NCI-H1694 treated with DMSO at 0.1 percent for 48 hours (cell line): ENCODE data around the gene KCNK7.
"Not testable (repeated sequence)": the region's sequence is repeated elsewhere in the genome, so short reads cannot be mapped to it uniquely, and the experiment has no call there.

Experiments
- DNase-seq: peaks from one replicate; lab custom pipeline; 2025; lab: John Stamatoyannopoulos, UW

KCNK7 gene

DNA sequence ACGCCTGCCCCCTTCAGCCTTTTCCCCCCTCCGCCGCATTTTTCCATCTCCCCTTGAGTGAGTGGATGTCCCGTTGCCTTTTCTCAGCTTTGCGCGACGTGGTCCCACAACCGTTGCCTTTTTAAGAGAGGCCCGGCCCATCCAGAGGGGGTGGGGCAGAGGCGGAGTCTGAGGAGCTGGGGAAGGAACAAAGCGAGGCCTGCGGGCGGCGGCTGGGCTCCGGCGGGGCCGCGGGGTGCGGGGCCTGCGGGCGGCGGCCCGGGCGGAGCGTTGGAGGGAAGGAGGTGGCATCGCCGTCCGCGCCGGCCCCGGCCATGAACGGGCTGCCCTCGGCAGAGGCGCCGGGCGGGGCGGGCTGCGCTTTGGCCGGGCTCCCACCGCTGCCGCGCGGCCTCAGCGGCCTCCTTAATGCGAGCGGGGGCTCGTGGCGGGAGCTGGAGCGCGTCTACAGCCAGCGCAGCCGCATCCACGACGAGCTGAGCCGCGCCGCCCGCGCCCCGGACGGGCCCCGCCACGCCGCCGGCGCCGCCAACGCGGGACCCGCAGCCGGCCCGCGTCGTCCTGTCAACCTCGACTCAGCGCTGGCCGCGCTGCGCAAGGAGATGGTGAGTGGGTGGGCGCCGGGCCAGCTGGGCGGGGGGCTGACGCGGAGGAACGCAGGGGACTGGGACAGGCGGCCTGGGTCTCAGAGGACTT lies 23.1 kb downstream of the KCNK7 start, which contains the start of gene FAM89B:
FAM89B (plus strand) TSS at position 183 of the 696 bp plus-strand sequence; CDS start at position 315, 132 bp downstream.
- peak; percentile 60 for DNase-seq

DNA sequence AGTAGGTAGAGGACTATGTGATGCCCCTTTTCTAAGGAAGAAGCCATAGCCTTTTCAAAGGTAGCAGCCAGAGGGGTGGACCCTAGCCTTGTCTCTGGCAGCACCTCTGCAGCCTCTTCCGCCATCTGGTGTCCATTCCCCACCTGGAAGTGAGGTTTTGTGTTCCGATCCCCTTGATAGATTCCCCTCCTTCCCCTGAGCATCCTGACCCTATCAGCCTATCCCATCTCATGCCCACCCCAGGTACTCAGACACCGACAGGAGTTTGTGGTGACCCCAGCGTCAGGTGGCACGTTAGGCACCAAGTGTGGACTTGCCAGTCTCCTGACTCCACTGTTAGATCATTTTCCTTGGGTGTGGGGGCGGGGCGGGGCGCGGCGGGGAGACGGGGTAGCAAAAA lies 23.7 kb downstream of the KCNK7 start:
- DNase-seq = no peak

DNA sequence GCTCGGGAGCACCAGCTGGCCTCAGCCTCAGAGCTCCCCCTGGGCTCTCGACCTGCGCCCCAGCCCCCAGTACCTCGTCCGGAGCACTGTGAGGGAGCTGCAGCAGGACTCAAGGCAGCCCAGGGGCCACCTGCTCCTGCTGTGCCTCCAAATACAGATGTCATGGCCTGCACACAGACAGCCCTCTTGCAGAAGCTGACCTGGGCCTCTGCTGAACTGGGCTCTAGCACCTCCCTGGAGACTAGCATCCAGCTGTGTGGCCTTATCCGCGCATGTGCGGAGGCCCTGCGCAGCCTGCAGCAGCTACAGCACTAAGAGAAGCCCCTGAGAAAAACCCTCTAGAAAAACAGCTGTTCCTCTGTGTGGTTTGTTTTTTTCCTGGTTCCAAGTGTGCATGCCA lies 24.2 kb downstream of the KCNK7 start:
- no peak for DNase-seq

DNA sequence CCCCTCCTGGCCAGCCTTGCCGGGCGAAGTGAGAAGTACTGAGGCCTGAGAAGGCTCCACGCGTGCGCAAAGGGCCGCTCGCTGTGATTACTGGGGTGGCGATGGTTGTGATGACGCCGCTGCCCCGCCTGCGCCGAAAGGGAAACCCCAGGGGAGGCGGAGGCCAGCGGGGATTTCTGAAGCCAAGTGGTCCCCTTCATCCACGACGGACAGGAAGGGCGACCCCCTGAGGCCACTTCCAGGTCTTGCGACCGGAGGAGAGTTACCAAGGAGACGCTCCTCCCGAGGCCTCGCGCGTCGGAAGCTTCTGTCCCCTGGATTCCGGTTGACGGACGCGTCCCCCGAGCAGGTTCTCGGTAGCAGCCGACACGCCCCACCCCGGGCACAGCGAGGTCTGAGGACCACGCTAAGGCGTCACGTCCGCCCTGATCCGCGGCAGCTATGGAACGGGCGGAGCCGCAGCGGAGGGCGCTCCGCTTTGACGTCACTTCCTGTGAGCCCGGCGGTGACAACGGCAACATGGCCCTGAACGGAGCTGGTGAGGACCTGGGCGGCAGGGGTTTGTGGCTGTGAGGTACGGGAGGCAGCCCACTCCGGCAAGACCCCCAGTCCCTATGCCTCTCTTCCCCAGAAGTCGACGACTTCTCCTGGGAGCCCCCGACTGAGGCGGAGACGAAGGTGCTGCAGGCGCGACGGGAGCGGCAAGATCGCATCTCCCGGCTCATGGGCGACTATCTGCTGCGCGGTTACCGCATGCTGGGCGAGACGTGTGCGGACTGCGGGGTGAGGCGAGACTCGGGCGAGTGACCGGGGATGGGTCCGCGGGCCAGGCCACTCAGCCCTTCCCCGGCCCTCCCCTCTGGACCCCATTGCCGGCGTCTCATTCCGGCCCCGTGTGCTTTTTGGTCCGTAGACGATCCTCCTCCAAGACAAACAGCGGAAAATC lies 25.4 kb downstream of the KCNK7 start, which contains the start of gene ZNRD2:
ZNRD2 (plus strand) TSS at position 505 of the 946 bp plus-strand sequence; CDS start at position 520, 15 bp downstream.
- peak; percentile 90 for DNase-seq

DNA sequence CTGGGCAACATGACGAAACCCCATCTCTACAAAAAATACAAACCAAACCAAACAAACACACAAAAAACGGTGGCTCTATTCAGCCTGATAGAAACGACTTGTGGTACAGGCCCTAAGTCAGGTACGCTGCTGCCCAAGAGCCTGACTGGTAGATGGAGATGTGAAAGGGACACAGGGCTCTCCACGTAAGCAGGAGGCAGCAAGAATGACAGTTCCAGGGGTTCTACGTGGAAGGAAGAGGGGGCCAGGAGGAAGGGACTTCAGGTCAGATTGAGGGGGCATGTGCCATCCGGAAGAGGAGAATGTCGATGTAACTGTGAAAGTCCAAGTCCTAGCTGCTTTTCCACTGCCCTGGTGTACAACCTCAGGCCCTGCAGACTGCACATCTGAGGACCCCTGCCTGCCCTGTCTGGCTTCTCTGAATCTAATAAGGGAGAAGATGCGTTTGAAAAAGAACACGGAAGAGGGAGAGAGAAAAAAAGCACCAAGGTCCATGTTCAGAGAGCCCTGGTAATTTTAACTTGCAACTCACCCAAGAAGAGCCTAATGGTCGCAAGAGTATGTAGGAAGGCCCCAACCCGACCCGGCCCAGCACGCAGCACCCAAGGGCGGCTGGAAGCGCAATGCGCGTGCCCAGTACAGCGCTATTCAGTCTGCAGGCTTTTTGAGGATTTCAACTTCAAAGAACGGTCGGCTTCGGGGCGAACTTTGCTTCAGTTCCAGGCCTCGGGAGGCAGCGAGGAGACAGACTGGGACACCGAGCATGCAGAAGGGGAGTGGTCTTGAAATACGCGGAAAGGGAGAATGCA lies 26.2 kb downstream of the KCNK7 start:
- DNase-seq = no peak

DNA sequence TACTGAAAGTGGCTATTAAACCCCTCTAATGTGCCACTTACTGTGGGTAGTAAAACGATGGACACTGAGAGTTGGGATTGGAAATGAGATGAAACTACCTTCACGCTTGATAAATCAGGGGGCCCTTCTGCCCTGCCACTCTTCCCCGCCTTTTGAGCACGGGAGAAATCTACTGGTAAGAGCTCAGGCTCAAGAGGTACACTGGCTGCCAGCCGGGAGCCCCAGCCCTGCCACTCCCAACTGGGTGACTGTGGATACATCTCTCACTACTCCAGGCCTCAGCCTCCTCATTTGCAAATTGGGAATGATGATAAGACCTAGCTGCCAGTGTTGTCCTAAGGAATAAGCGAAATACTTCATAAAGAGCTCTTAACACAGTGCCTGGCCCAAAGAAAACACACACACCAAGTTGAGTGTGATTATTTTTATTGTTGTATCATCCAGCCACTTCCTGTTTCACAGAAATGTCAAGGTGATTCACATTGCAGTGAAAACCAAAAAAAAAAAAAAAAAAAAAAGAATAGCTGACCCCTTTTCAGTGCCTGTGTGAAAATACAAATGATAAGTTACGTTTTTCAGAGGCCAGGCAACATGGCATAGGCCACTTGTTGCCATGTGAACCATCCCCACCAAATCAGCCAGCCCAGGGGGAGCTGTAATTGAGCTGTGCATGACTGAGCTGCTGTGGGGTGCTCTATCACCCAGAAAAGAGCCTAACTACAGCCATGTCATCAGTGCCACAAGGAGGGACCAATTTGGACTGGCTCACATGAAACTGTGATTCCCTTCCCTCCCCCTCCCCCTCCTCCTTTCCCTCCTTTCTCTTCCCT lies 29.8 kb downstream of the KCNK7 start:
- no peak for DNase-seq

DNA sequence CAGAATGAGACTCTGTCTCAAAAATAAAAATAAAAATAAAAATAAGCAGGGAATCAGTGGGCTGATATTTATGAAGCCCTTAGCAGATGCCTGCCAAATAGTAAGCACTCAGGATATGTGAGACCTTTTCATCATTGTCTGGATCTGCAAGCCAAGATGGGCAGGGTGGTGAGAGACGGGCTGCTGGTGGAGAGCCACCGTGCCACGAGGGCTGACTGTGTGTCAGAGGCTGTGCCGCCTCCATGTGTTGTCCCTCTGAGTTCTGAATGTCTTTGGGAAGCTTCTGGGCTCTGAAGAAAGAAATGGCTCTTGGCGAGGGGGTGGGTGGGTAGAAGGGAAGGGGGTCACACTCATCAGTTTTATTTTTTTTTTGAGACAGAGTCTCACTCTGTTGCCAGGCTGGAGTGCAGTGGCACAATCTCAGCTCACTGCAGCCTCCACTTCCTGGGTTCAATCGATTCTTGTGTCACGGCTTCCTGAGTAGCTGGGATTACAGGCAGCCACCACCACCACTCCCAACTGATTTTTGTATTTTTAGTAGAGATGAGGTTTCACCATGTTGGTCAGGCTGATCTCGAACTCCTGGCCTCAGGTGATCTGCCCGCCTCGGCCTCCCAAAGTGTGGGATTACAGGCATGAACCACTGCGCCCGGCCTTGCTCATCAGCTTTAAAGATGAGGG lies 30.6 kb downstream of the KCNK7 start:
- not testable (repeated sequence) for DNase-seq

DNA sequence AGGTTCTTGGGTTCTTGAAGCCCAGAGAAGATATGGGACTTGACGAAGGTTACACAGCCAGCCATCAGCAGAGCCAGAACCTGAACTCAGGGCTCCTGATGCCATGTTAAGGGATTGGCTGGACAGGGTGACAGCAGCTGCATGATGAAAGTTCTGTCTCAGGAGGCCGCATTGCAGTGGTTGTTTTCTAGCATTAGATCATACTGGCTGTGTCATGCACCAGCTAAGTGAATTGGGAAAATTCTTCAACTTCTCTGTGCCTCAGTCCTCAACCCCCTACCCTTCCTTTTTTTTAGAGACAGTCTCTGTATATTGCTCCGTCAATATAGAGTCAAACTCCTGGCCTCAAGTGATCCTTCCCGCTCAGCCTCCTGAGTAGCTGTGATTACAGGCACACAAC lies 32.0 kb downstream of the KCNK7 start:
- DNase-seq = no peak

DNA sequence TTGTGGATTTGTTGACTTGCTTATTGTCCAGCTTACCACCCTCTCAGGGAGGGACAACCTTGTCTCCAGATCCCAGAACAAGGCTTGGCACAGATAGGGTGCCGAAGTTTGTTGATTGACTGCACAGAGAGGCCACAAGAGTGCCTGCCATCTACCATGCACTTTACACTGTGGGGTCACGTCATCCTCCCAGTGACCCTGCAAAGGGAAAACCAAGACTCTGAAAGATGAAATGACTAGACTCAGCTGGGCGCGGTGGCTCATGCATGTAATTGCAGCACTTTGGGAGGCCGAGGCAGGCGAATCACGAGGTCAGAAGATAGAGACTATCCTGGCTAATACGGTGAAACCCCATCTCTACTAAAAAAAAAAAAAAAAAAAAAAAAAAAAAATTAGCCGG lies 32.8 kb downstream of the KCNK7 start:
- no peak for DNase-seq

DNA sequence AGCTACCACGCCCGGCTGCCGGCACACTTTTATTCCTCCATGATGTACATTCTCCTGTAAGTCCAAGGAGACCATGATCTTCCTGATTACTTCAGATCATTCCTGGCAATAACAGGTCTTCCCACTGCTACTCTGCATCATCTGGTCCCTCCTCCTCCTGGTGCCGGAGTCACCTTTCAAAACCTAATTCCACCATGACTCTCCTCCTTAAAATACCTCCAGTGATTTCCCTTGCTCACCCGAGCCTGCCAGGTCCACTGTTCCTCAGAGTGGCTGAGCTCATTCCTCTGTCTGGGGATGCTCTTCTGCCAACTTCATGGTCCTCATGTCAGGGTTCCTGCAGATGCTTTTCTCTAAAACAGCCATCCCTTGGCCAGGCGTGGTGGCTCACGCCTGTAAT lies 33.6 kb downstream of the KCNK7 start:
- DNase-seq = no peak

DNA sequence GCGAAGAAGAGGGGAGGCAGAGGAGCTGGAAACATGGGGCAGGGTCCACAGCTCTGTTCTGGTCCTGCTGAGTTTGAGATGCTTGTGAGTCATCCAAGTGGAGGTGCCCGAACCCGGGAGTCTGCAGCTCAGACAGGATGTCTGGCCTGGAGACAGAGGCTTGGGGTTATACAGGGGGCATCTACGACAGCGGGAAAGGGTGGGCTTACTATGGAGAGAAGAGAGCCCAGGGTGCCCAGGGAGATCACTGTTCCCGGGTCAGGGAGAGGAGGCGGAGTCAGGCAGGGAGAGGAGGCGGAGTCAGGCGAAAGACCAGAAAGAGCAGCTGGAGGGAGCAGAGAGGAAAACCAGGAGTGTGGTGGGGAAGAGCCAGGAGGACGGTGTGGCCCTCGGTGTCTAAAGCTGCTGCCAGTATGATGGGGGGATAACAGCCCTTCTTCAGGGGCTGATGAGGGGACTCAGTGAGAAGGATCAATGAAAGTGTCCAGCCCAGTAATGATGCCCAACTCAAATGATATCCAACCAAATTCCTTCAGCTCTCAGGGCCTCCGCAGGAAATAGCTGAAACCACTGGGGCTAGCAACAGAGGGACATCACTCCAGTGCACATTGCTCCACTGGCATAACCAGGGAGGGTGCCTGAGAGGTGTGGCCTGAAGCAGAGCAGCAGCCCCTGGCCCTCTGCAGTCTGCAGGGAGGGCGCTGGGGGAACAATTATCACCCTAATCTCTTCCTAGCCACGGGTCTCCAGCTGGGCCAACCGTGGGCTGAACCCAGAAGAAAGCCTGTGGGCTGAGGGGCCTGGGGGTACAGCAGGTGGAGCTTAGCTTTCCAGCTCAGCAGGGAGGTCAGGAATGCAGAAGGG lies 34.8 kb downstream of the KCNK7 start:
- peak; percentile 67 for DNase-seq

DNA sequence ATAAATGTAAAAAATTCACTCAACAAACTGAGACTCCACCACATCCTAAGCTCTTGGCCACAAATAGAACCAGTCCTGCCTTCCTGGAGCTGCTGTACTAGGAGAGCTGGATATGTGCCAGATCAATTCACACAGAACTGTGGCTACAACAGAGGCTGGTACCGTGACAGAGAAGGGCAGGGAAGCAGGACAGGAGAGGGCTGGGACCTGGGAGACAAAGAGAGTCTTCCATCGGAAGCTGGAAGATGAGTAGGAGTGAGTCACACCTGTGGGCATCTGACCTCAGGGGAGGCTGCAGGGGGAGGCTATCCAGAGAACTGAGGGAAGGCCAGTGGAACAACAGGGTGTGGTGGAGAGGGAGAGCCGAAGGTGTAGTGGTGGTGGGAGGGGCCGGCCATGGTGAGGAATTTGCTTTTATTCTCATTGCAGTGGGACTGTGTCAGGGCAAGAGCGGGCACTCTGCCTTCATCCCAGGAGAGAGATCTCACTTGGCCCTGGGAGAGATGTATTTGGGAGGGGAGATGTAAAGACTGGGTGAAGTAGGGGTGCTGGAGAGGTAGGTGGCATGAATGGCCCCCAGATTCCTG lies 35.6 kb downstream of the KCNK7 start:
- peak; percentile 22 for DNase-seq

DNA sequence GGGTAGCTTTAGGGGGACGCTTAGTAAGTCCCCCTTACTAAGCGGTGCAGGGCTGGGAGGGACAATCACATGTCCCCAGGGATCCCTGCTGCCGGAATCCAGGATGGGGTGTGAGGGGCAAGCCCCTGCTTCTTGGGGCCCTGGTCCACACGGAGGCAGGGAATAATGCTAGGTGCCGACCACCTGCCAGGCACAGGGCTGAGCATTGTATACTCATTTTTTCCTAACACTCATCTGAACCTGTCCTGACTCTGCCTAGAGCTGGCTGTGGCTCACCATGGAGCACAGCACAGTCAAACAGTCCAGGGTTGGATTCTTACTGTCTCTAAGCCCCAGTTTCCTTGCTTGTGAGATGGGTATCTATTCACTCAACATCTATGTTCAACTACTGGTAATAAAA lies 36.1 kb downstream of the KCNK7 start:
- no peak for DNase-seq

DNA sequence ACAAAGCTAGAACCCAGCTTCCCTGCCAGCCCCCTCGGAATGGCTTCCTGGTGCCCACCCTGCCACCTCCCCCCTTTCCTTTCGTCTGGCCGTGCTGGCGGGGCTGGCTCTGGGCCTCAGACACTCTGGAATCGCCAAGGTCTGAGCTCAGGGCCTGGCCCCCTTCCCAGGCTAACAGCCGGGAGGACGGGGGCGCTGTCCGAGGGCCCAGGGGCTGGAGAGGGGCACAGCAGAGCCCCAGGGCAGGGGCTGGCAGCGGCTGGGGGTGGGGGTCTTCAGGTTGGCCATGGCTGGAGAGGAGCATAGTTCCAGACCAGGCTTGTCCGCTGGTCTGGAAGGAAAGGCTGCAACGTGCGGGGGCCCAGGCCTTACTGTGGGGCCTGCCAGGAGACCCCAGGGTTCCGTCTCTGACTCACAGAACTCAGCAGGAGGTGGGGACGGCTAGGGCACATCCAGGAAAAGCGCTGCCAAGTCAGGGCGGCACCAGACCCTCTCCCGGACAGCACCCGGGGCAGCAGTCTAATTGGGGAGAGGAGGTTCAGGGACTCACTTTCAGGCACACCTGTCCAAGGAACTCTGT lies 36.6 kb downstream of the KCNK7 start:
- DNase-seq = no peak

DNA sequence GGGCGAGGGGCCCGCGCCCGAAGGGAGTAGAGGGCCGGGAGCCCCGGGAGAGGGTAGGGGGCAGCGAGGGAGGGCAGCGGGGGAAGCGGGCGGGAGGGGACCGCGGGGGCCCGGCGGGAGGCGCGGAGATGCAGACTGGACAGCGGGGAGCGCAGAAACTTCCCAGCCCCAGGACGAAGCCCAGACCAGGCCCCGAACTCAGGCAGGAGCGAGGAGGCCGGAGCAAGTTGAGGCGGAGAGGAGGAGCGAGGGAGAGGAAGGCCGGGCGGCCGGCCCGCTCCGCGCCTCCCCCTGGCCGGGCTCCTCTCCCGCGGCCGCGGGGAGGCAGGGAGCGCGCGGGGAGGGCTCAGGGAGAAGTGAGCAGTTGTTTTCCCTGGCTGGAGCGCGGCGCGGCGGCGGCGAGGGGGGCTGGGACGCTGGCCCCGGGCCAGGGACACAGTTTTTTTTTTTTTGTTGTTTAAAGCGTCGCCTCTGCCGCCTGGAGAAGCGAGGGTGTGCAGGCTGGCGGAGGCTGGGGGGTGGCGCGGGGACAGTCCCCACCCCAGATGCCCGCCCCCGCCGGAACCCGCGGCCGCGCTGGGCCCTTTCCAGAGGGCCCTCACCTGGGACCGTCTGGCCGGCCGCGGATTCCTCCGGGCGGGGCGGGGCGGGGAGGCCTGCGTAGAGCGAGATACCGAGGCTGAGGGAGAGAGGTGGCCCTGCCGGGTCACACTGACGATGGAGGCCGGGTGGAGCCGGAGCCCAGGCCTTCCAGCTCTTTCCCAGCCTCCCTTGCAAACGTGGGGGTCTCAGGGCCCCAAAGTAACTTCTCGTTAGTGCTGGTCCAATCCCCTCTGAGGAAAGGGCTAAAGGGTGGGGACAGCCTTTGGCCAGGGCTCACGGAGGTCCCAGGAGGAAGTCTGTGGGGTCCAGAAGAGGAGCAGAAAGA lies 37.3 kb downstream of the KCNK7 start, which contains the start of gene LTBP3:
LTBP3 (minus strand) TSS at position 358 of the 928 bp plus-strand sequence. CDS start 400 bp downstream, outside the sequence.
- no peak for DNase-seq

DNA sequence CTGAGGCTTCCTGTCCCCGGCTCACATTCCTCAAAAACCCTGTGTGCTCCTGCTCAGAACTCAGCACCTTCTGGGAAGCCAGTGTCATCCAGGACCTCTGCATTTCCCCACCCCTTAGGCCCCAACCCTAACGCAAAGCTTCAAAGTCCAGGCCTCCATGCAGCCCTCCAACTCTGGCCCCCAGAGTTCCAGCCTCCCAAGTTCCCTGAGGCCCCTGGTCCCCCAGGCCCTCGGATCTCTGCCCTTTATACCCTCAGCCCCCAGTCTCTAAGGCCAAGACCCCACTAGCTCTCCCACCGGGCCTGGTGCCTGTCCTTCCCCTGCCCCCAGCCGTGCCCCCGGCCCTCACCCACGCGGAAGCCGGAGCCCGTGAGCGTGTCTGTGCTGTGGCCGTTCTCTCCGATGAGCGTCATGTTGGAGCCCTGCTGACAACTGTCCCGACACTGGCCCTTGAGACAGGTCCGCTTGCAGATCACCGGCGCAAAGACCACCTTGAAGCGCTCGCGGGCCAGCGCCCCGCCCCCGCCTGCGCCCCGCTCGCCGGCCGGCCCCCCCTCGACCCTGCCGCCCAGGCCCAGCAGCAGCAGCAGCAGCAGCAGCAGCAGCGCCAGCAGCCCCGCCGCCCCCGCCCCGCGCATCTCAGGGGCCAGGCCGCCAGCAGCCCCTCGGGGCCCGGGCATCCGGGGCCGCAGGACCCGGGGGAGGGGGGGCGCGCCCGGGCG lies 38.2 kb downstream of the KCNK7 start:
- DNase-seq = no peak
